ENCODE data around the gene KIFBP. TPM values are rescaled to one million over a fixed set of nuclear protein-coding genes. Genes with fewer than 3 reads are reported as not detected.
"Not testable (repeated sequence)": the region's sequence is repeated elsewhere in the genome, so short reads cannot be mapped to it uniquely, and the experiment has no call there.

KIFBP gene, protein sequence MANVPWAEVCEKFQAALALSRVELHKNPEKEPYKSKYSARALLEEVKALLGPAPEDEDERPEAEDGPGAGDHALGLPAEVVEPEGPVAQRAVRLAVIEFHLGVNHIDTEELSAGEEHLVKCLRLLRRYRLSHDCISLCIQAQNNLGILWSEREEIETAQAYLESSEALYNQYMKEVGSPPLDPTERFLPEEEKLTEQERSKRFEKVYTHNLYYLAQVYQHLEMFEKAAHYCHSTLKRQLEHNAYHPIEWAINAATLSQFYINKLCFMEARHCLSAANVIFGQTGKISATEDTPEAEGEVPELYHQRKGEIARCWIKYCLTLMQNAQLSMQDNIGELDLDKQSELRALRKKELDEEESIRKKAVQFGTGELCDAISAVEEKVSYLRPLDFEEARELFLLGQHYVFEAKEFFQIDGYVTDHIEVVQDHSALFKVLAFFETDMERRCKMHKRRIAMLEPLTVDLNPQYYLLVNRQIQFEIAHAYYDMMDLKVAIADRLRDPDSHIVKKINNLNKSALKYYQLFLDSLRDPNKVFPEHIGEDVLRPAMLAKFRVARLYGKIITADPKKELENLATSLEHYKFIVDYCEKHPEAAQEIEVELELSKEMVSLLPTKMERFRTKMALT
- 10 to 100 TPM in 1 of 2 donors, 1 to 10 TPM in 1; 8.2 to 13.1 TPM for total RNA-seq

DNA sequence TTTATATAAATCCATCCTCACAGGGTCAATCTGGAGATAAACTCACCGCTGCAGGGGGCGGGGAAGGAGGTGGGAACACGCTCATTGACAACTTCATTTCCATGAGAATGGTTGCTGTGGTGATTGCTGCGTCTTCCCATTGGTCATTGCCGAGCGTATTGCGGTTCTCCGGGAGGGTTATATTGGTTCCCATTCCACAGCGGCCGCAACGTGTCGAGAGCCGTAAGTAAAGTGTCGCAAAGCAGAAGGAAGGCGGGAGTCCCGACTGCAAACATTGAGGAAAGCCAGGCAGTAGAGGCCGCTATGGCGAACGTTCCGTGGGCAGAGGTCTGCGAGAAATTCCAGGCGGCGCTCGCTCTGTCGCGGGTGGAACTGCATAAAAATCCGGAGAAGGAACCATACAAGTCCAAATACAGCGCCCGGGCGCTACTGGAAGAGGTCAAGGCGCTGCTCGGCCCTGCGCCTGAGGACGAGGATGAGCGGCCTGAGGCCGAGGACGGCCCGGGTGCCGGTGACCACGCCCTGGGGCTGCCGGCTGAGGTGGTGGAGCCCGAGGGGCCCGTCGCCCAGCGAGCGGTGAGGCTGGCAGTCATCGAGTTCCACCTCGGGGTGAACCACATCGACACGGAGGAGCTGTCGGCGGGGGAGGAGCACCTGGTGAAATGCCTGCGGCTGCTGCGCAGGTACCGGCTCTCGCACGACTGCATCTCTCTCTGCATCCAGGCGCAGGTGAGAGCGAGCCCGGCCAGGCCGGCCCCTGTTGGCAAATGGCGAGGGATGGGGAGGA is at the start of gene KIFBP:
Gene KIFBP, plus strand, starts transcription at position 274 of the 787 bp plus-strand sequence. Its CDS starts 30 bp downstream, at position 304.
- peak; percentile 89 for ATAC-seq (replicated peaks)
- H3K4me3 Mint-ChIP-seq: peak within 1 kb of the TSS; percentile 92
- H3K9me3 Mint-ChIP-seq: no peaks in the 10 kb centered on the region
- H3K27me3 Mint-ChIP-seq: no peaks in the 10 kb centered on the region
- peaks cover 60% of the 10 kb centered on the region for H3K36me3 Mint-ChIP-seq (ENCODE audit: low read depth)
- H3K4me1 Mint-ChIP-seq: peaks cover 30% of the 10 kb centered on the region
- H3K27ac Mint-ChIP-seq: peak within 1 kb of the TSS; percentile 91

- peak overlapping the region; percentile 3 for H3K27ac Mint-ChIP-seq
- ATAC-seq (replicated peaks): no peak
- peaks cover 5% of the 10 kb centered on the region for H3K4me1 Mint-ChIP-seq
- peaks cover 73% of the 10 kb centered on the region for H3K36me3 Mint-ChIP-seq (ENCODE audit: low read depth)
- H3K9me3 Mint-ChIP-seq: no peaks in the 10 kb centered on the region
- no peak overlapping the region for H3K4me3 Mint-ChIP-seq
- no peaks in the 10 kb centered on the region for H3K27me3 Mint-ChIP-seq
Observed at GRCh38 chr10:68938884-68939283, 49.7 kb upstream of the KIFBP start.

GRCh38 chr10:68940917-68941316 is 47.7 kb upstream of the KIFBP start:
- not testable (repeated sequence) for H3K27me3 Mint-ChIP-seq; H3K4me3 Mint-ChIP-seq; H3K4me1 Mint-ChIP-seq; H3K9me3 Mint-ChIP-seq; ATAC-seq (replicated peaks); H3K27ac Mint-ChIP-seq
- peaks cover 53% of the 10 kb centered on the region for H3K36me3 Mint-ChIP-seq (ENCODE audit: low read depth)

GRCh38 chr10:68950598-68950997 is 38.0 kb upstream of the KIFBP start:
- peaks cover 3% of the 10 kb centered on the region for H3K36me3 Mint-ChIP-seq (ENCODE audit: low read depth)
- no peaks in the 10 kb centered on the region for H3K4me1 Mint-ChIP-seq
- no peak for ATAC-seq (replicated peaks)
- H3K27me3 Mint-ChIP-seq: no peaks in the 10 kb centered on the region
- H3K4me3 Mint-ChIP-seq: no peak overlapping the region
- no peaks in the 10 kb centered on the region for H3K9me3 Mint-ChIP-seq
- no peak overlapping the region for H3K27ac Mint-ChIP-seq

- no peak for ATAC-seq (replicated peaks)
- Mint-ChIP-seq H3K27me3 (no peaks in the 10 kb centered on the region), H3K36me3 (ENCODE audit: low read depth) (peaks cover 46% of the 10 kb centered on the region), H3K4me1 (peaks cover 11% of the 10 kb centered on the region), H3K27ac (peak overlapping the region; percentile 96), H3K4me3 (peak overlapping the region; percentile 92), H3K9me3 (no peaks in the 10 kb centered on the region)
Observed at GRCh38 chr10:68954904-68955303, 33.7 kb upstream of the KIFBP start.

DNA sequence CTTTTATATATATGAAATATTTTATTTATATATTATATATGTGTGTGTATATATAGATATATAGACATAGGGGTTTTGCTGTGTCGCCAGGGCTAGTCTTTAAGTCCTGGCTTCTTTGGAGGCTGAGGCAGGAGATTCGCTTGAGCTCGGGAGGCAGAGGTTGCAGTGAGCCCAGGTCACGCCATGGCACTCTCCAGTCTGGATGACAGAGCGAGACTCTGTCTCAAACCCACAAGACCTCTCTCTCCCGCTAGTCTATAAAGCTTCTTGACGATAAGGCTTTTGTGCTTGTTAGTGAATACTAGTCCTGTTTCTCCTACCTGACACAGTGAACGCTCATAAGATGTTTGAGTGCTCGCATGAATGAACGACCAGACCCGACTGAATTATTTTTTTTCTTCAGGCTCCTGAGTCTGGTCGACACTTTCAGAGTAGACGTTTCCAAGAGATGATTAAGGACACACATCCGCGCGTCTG is 33.2 kb upstream of the KIFBP start:
- Mint-ChIP-seq H3K27ac (peak overlapping the region; percentile 96), H3K4me1 (peaks cover 14% of the 10 kb centered on the region), H3K36me3 (ENCODE audit: low read depth) (peaks cover 51% of the 10 kb centered on the region), H3K27me3 (no peaks in the 10 kb centered on the region), H3K4me3 (peak overlapping the region; percentile 92), H3K9me3 (no peaks in the 10 kb centered on the region)
- peak; percentile 38 for ATAC-seq (replicated peaks)

GRCh38 chr10:68955832-68956532 is 32.6 kb upstream of the KIFBP start, which contains the start of gene DDX21:
Gene DDX21, plus strand, starts transcription at chr10:68956170. Its CDS starts 56 bp downstream, at chr10:68956226.
- Mint-ChIP-seq H3K9me3 (no peaks in the 10 kb centered on the region), H3K27me3 (no peaks in the 10 kb centered on the region), H3K4me3 (peak within 1 kb of the TSS; percentile 92), H3K36me3 (ENCODE audit: low read depth) (peaks cover 57% of the 10 kb centered on the region), H3K4me1 (peaks cover 14% of the 10 kb centered on the region), H3K27ac (peak within 1 kb of the TSS; percentile 96)
- ATAC-seq (replicated peaks): peak; percentile 90

DNA sequence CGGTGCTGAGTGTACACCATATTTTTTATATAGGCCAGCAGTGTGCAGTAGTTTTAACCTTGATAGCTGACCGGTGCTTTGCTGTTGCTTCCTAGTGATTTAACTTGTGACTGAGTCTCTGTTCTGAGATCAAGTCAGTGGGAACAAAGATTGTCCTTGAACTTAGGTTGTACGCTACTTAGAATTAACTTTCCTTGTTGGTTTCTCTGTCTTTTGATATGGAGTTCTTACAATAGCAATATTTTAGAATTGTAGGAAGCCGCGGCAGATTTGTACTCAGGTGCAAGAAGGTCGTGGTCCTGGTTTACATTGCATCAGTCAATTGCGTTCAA is 31.4 kb upstream of the KIFBP start:
- Mint-ChIP-seq H3K9me3 (no peaks in the 10 kb centered on the region), H3K36me3 (ENCODE audit: low read depth) (peaks cover 69% of the 10 kb centered on the region), H3K4me3 (peak overlapping the region; percentile 92), H3K27me3 (no peaks in the 10 kb centered on the region), H3K27ac (peak overlapping the region; percentile 96), H3K4me1 (peaks cover 21% of the 10 kb centered on the region)
- ATAC-seq (replicated peaks): no peak

GRCh38 chr10:68957654-68958053 is 30.9 kb upstream of the KIFBP start:
- no peaks in the 10 kb centered on the region for H3K9me3 Mint-ChIP-seq
- peak overlapping the region; percentile 96 for H3K27ac Mint-ChIP-seq
- no peak for ATAC-seq (replicated peaks)
- peak overlapping the region; percentile 92 for H3K4me3 Mint-ChIP-seq
- H3K36me3 Mint-ChIP-seq (ENCODE audit: low read depth): peaks cover 73% of the 10 kb centered on the region
- H3K4me1 Mint-ChIP-seq: peaks cover 21% of the 10 kb centered on the region
- H3K27me3 Mint-ChIP-seq: no peaks in the 10 kb centered on the region

- H3K27ac Mint-ChIP-seq: peak overlapping the region; percentile 88
- peaks cover 96% of the 10 kb centered on the region for H3K36me3 Mint-ChIP-seq (ENCODE audit: low read depth)
- no peaks in the 10 kb centered on the region for H3K9me3 Mint-ChIP-seq
- ATAC-seq (replicated peaks): no peak
- peaks cover 21% of the 10 kb centered on the region for H3K4me1 Mint-ChIP-seq
- no peaks in the 10 kb centered on the region for H3K27me3 Mint-ChIP-seq
- H3K4me3 Mint-ChIP-seq: peak overlapping the region; percentile 92
Observed at GRCh38 chr10:68959695-68960527, 28.7 kb upstream of the KIFBP start.

- Mint-ChIP-seq H3K27me3 (no peaks in the 10 kb centered on the region), H3K27ac (no peak overlapping the region), H3K9me3 (no peaks in the 10 kb centered on the region), H3K4me3 (no peak overlapping the region), H3K36me3 (ENCODE audit: low read depth) (peaks cover 100% of the 10 kb centered on the region), H3K4me1 (peaks cover 21% of the 10 kb centered on the region)
- no peak for ATAC-seq (replicated peaks)
Observed at GRCh38 chr10:68963151-68963550, 25.5 kb upstream of the KIFBP start.

DNA sequence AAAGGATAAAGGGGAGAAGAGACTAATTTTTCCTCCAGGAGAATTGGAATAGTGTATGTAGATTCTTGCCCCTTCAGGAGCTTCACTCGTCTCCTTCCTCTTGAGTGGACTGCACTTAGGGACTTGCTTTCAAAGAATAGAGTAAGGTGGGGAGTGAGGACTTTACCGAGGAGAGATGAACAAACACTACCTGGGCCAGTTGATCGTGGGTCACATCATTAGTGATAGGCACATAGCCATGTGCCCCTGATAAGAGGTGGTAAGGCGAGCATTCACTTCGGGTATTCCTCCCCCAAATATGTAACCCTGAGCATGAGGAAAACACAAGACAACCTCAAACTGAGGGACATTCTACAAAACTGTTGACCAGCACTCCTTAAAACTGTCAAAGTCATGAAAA is 14.6 kb upstream of the KIFBP start:
- no peak for ATAC-seq (replicated peaks)
- Mint-ChIP-seq H3K4me1 (no peaks in the 10 kb centered on the region), H3K36me3 (ENCODE audit: low read depth) (peaks cover 100% of the 10 kb centered on the region), H3K27me3 (no peaks in the 10 kb centered on the region), H3K4me3 (no peak overlapping the region), H3K9me3 (no peaks in the 10 kb centered on the region), H3K27ac (peak overlapping the region; percentile 8)

- peak overlapping the region; percentile 73 for H3K27ac Mint-ChIP-seq
- H3K4me1 Mint-ChIP-seq; ATAC-seq (replicated peaks); H3K4me3 Mint-ChIP-seq; H3K27me3 Mint-ChIP-seq; H3K9me3 Mint-ChIP-seq: not testable (repeated sequence)
- H3K36me3 Mint-ChIP-seq (ENCODE audit: low read depth): peaks cover 100% of the 10 kb centered on the region
Observed at GRCh38 chr10:68975936-68976473, 12.6 kb upstream of the KIFBP start.
